Measurements from ENCODE around the gene NEB. TPM values are rescaled to one million over a fixed set of nuclear protein-coding genes. Genes with fewer than 3 reads are reported as not detected.
"Not testable (repeated sequence)": the region's sequence is repeated elsewhere in the genome, so short reads cannot be mapped to it uniquely, and the experiment has no call there.

Gene NEB
- total RNA-seq, 2 donors from 2014 or later: 0.63 to 1.3 TPM

- peaks cover 4% of the 10 kb centered on the region for H3K9me3 Mint-ChIP-seq
- no peak overlapping the region for H3K4me3 Mint-ChIP-seq
- H3K4me1 Mint-ChIP-seq: peaks cover 10% of the 10 kb centered on the region
- no peak overlapping the region for H3K27ac Mint-ChIP-seq
- no peaks in the 10 kb centered on the region for H3K27me3 Mint-ChIP-seq
- no peaks in the 10 kb centered on the region for H3K36me3 Mint-ChIP-seq (ENCODE audit: low read depth)
- ATAC-seq (replicated peaks): no peak
Observed at GRCh38 chr2:151769606-151770005, 35.3 kb upstream of the NEB start.

- no peak overlapping the region for H3K27ac Mint-ChIP-seq
- H3K4me3 Mint-ChIP-seq: no peak overlapping the region
- no peak for ATAC-seq (replicated peaks)
- H3K36me3 Mint-ChIP-seq (ENCODE audit: low read depth): no peaks in the 10 kb centered on the region
- no peaks in the 10 kb centered on the region for H3K27me3 Mint-ChIP-seq
- peaks cover 10% of the 10 kb centered on the region for H3K4me1 Mint-ChIP-seq
- H3K9me3 Mint-ChIP-seq: peaks cover 4% of the 10 kb centered on the region
Observed at GRCh38 chr2:151767536-151767935, 33.3 kb upstream of the NEB start.

- peak overlapping the region; percentile 56 for H3K27ac Mint-ChIP-seq
Observed at GRCh38 chr2:151766437-151767153, 32.3 kb upstream of the NEB start.

GRCh38 chr2:151765760-151766410 is 31.6 kb upstream of the NEB start:
- Mint-ChIP-seq H3K27me3 (no peaks in the 10 kb centered on the region), H3K9me3 (peaks cover 4% of the 10 kb centered on the region), H3K4me3 (no peak overlapping the region), H3K36me3 (ENCODE audit: low read depth) (no peaks in the 10 kb centered on the region), H3K27ac (peak overlapping the region; percentile 56), H3K4me1 (peaks cover 10% of the 10 kb centered on the region)
- no peak for ATAC-seq (replicated peaks)

More at GRCh38 chr2:151766437-151767153, 32.3 kb upstream of the NEB start:
- Mint-ChIP-seq H3K27me3 (no peaks in the 10 kb centered on the region), H3K4me3 (no peak overlapping the region), H3K36me3 (ENCODE audit: low read depth) (no peaks in the 10 kb centered on the region), H3K4me1 (peaks cover 10% of the 10 kb centered on the region), H3K9me3 (peaks cover 4% of the 10 kb centered on the region)
- peak; percentile 90 for ATAC-seq (replicated peaks)

GRCh38 chr2:151762694-151763093 is 28.4 kb upstream of the NEB start:
- no peak for ATAC-seq (replicated peaks)
- Mint-ChIP-seq H3K27me3 (no peaks in the 10 kb centered on the region), H3K36me3 (ENCODE audit: low read depth) (no peaks in the 10 kb centered on the region), H3K4me1 (peaks cover 14% of the 10 kb centered on the region), H3K9me3 (no peaks in the 10 kb centered on the region), H3K27ac (no peak overlapping the region), H3K4me3 (no peak overlapping the region)

GRCh38 chr2:151761687-151762086 is 27.4 kb upstream of the NEB start:
- H3K4me3 Mint-ChIP-seq: no peak overlapping the region
- peaks cover 14% of the 10 kb centered on the region for H3K4me1 Mint-ChIP-seq
- H3K27ac Mint-ChIP-seq: no peak overlapping the region
- H3K9me3 Mint-ChIP-seq: no peaks in the 10 kb centered on the region
- H3K36me3 Mint-ChIP-seq (ENCODE audit: low read depth): no peaks in the 10 kb centered on the region
- ATAC-seq (replicated peaks): no peak
- H3K27me3 Mint-ChIP-seq: no peaks in the 10 kb centered on the region

GRCh38 chr2:151761193-151761592 is 26.9 kb upstream of the NEB start:
- ATAC-seq (replicated peaks): no peak
- no peak overlapping the region for H3K27ac Mint-ChIP-seq

GRCh38 chr2:151760139-151760650 is 25.9 kb upstream of the NEB start:
- no peaks in the 10 kb centered on the region for H3K9me3 Mint-ChIP-seq

More at GRCh38 chr2:151761193-151761592, 26.9 kb upstream of the NEB start:
- H3K4me1 Mint-ChIP-seq: peaks cover 11% of the 10 kb centered on the region
- H3K9me3 Mint-ChIP-seq: no peaks in the 10 kb centered on the region
- no peaks in the 10 kb centered on the region for H3K27me3 Mint-ChIP-seq
- H3K36me3 Mint-ChIP-seq (ENCODE audit: low read depth): no peaks in the 10 kb centered on the region
- no peak overlapping the region for H3K4me3 Mint-ChIP-seq

GRCh38 chr2:151758744-151759143 is 24.5 kb upstream of the NEB start:
- ATAC-seq (replicated peaks): no peak
- H3K27ac Mint-ChIP-seq: no peak overlapping the region
- no peaks in the 10 kb centered on the region for H3K9me3 Mint-ChIP-seq
- H3K36me3 Mint-ChIP-seq (ENCODE audit: low read depth): no peaks in the 10 kb centered on the region
- peaks cover 5% of the 10 kb centered on the region for H3K4me1 Mint-ChIP-seq
- no peaks in the 10 kb centered on the region for H3K27me3 Mint-ChIP-seq
- H3K4me3 Mint-ChIP-seq: no peak overlapping the region

More at GRCh38 chr2:151760139-151760650, 25.9 kb upstream of the NEB start:
- H3K4me1 Mint-ChIP-seq: peaks cover 5% of the 10 kb centered on the region
- H3K36me3 Mint-ChIP-seq (ENCODE audit: low read depth): no peaks in the 10 kb centered on the region
- ATAC-seq (replicated peaks): no peak
- H3K27me3 Mint-ChIP-seq: no peaks in the 10 kb centered on the region
- no peak overlapping the region for H3K4me3 Mint-ChIP-seq
- H3K27ac Mint-ChIP-seq: no peak overlapping the region

- no peak for ATAC-seq (replicated peaks)
- Mint-ChIP-seq H3K27me3 (no peaks in the 10 kb centered on the region), H3K36me3 (ENCODE audit: low read depth) (no peaks in the 10 kb centered on the region), H3K4me1 (peaks cover 5% of the 10 kb centered on the region), H3K9me3 (no peaks in the 10 kb centered on the region), H3K27ac (no peak overlapping the region), H3K4me3 (no peak overlapping the region)
Observed at GRCh38 chr2:151757861-151758260, 23.6 kb upstream of the NEB start.

GRCh38 chr2:151756820-151757219 is 22.5 kb upstream of the NEB start:
- Mint-ChIP-seq H3K36me3 (ENCODE audit: low read depth) (no peaks in the 10 kb centered on the region), H3K4me1 (peaks cover 5% of the 10 kb centered on the region)
- ATAC-seq (replicated peaks): no peak

GRCh38 chr2:151754253-151754897 is 20.1 kb upstream of the NEB start:
- no peak overlapping the region for H3K27ac Mint-ChIP-seq
- H3K27me3 Mint-ChIP-seq: no peaks in the 10 kb centered on the region
- H3K36me3 Mint-ChIP-seq (ENCODE audit: low read depth): no peaks in the 10 kb centered on the region
- H3K4me1 Mint-ChIP-seq: no peaks in the 10 kb centered on the region
- no peak overlapping the region for H3K4me3 Mint-ChIP-seq
- ATAC-seq (replicated peaks): no peak
- H3K9me3 Mint-ChIP-seq: no peaks in the 10 kb centered on the region

More at GRCh38 chr2:151756820-151757219, 22.5 kb upstream of the NEB start:
- no peak overlapping the region for H3K27ac Mint-ChIP-seq
- no peaks in the 10 kb centered on the region for H3K27me3 Mint-ChIP-seq
- no peaks in the 10 kb centered on the region for H3K9me3 Mint-ChIP-seq
- no peak overlapping the region for H3K4me3 Mint-ChIP-seq

- no peaks in the 10 kb centered on the region for H3K36me3 Mint-ChIP-seq (ENCODE audit: low read depth)
- no peak for ATAC-seq (replicated peaks)
- H3K27me3 Mint-ChIP-seq: no peaks in the 10 kb centered on the region
- no peaks in the 10 kb centered on the region for H3K4me1 Mint-ChIP-seq
- H3K27ac Mint-ChIP-seq: no peak overlapping the region
- no peaks in the 10 kb centered on the region for H3K9me3 Mint-ChIP-seq
- no peak overlapping the region for H3K4me3 Mint-ChIP-seq
Observed at GRCh38 chr2:151753540-151753939, 19.3 kb upstream of the NEB start.

- peaks cover 30% of the 10 kb centered on the region for H3K36me3 Mint-ChIP-seq (ENCODE audit: low read depth)
- not testable (repeated sequence) for H3K27ac Mint-ChIP-seq; ATAC-seq (replicated peaks); H3K4me3 Mint-ChIP-seq; H3K9me3 Mint-ChIP-seq; H3K4me1 Mint-ChIP-seq; H3K27me3 Mint-ChIP-seq
Observed at GRCh38 chr2:151745261-151745660, 11.0 kb upstream of the NEB start.

Data from activated T-helper 17 cell treated with anti-CD3 and anti-CD28 coated beads, Interleukin-2, amount 50 U/mL, for 72 hours (primary cell).